ENCODE data around the gene NSRP1.
"Not testable (repeated sequence)": the region's sequence is repeated elsewhere in the genome, so short reads cannot be mapped to it uniquely, and the experiment has no call there.

The NSRP1 gene

DNA sequence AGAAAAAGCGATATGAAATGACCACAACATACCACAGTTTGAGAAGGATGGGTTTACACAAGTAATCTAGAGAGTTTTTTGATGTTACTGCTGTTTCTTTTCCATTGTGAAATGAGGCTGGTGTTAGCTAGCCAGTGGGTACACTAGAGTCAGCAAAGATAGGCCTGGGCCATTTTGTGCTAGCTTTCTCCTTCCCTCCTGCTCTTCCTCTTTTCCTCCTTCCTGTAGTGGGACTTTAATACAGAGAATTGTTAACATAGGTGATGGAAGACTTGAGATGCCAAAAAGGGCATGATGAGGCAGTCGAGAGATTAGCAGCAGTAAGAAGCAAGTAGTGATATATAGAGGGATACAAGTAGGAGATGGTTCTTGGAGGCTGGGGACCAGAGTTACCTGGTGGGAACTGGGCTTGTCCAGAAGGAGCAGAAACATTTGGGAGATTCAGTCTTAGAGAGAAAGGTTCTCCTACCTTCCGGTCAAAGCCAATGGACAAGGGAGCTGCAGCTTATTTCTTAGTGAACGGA is 7.7 kb downstream of the NSRP1 start:
- TF ChIP-seq, protein P1, sequence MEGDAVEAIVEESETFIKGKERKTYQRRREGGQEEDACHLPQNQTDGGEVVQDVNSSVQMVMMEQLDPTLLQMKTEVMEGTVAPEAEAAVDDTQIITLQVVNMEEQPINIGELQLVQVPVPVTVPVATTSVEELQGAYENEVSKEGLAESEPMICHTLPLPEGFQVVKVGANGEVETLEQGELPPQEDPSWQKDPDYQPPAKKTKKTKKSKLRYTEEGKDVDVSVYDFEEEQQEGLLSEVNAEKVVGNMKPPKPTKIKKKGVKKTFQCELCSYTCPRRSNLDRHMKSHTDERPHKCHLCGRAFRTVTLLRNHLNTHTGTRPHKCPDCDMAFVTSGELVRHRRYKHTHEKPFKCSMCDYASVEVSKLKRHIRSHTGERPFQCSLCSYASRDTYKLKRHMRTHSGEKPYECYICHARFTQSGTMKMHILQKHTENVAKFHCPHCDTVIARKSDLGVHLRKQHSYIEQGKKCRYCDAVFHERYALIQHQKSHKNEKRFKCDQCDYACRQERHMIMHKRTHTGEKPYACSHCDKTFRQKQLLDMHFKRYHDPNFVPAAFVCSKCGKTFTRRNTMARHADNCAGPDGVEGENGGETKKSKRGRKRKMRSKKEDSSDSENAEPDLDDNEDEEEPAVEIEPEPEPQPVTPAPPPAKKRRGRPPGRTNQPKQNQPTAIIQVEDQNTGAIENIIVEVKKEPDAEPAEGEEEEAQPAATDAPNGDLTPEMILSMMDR (IDR thresholded peaks at IDR 0.05; ENCODE audit: extremely low read depth, missing control alignments) = no peak
- DNase-seq (ENCODE audit: low spot score) = no peak

DNA sequence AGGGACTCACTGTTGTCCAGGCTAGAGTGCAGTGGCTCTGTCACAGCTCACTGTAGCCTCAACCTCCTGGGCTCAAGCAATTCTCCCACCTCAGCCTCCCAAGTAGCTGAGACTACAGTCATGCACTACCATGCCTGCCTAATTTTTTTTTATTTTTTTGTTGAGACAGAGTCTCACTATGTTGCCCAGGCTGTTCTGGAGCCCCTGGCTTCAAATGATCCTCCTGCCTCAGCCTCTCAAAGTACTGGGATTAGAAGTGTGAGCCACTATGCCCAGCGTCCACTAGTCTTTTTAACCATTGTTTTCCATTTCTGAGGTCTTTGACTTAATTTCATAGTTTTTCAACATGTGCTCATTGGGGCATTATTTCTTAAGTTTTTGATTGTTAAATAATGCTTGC is 13.5 kb downstream of the NSRP1 start:
- no peak for DNase-seq (ENCODE audit: low spot score)
- TF ChIP-seq, protein P1 (IDR thresholded peaks at IDR 0.05; ENCODE audit: extremely low read depth, missing control alignments) = no peak

DNA sequence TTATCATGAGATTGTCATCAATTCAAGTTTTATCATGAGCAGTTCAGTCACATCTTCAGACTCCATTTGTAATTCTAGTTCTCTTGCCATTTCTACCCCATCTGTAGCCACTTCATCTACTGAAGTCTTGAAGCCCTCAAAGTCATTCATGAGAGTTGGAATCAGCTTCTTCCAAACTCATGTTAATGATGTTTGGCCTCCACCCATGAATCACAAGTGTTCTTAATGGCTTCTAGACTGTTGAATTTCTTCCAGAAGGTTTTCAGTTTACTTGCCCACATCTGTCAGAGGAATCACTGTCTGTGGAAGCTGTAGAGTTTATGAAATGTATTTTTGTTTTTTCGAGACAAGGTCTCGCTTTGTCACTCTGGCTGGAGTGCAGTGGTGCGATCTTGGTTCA is 16.0 kb downstream of the NSRP1 start:
- no peak for DNase-seq (ENCODE audit: low spot score)

DNA sequence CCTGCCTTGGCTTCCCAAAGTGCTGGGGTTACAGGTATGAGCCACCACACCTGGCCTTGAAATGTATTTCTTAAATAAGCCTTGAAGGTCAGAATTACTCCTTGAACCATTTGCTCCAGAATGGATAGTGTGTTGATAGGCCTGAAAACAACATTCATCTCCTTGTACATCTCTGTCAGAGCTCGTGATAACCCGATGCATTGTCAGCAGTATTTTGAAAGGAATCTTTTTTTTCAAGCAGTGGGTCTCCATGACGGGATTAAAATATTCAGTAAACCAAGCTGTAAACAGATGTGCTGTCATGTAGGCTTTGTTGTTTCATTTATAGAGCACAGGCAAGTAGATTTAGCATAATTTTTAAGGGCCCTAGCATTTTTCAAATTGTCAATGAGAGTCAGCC is 16.6 kb downstream of the NSRP1 start:
- no peak for DNase-seq (ENCODE audit: low spot score)

More for the DNA sequence above, 16.0 kb downstream of the NSRP1 start:
- TF ChIP-seq, protein P1 (IDR thresholded peaks at IDR 0.05; ENCODE audit: extremely low read depth, missing control alignments) = no peak

DNA sequence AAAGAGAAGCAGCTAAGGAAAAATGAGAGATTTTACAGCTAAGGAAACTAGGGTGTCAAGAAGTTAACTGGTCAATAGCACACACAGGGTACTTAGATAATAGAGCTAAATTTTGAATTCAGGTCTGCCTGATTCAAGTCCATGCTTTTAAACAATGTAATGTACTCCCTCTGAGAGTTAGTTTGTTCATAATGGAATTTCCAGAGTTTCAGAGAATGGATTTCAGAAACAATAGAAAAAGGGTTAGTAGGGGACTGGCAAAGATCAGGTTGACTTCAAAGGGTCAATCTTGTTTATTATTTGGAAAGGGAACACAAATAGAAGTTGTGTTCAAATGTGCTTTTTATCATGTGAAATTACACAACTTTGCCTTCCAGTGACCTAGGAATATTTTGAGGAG is 17.9 kb downstream of the NSRP1 start:
- TF ChIP-seq, protein P1 (IDR thresholded peaks at IDR 0.05; ENCODE audit: extremely low read depth, missing control alignments) = no peak
- DNase-seq (ENCODE audit: low spot score) = no peak

More for the DNA sequence above, 16.6 kb downstream of the NSRP1 start:
- TF ChIP-seq, protein P1 (IDR thresholded peaks at IDR 0.05; ENCODE audit: extremely low read depth, missing control alignments) = no peak

DNA sequence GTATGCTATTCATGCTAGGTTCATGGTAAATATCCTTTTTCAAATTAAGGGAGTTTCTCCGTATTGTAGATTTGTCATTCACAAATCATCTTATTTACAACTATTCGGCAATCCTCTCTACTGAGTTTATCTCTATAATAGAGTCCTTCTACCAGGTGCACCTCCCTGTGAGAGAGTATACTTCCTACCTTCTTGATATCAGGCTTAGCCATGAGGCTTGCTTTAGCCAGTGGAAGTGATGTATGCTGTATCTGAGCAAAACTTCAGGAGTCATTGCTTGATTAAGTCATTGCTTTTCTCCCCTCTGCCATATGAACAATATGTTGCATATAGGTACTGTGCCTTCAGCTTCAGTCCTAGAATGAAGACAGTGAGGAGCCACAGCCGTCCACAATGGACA is 20.5 kb downstream of the NSRP1 start:
- TF ChIP-seq, protein P1 (IDR thresholded peaks at IDR 0.05; ENCODE audit: extremely low read depth, missing control alignments) = no peak
- DNase-seq (ENCODE audit: low spot score) = no peak

DNA sequence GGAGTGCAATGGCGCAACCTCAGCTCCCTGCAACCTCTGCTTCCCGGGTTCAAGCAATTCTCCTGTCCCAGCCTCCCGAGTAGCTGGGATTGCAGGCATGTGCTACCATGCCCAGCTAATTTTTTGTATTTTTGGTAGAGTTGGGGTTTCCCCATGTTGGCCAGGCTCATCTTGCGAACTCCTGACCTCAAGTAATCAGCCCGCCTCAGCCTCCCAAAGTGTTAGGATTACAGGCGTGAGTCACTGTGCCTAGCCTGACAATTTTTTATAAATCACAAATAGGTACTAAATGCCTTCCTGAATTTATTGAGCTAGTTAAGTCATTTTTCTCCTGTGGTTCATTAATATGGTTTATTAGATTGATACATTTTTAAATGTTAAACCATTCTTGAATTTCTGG is 31.2 kb downstream of the NSRP1 start:
- DNase-seq (ENCODE audit: low spot score) = not testable (repeated sequence)

DNA sequence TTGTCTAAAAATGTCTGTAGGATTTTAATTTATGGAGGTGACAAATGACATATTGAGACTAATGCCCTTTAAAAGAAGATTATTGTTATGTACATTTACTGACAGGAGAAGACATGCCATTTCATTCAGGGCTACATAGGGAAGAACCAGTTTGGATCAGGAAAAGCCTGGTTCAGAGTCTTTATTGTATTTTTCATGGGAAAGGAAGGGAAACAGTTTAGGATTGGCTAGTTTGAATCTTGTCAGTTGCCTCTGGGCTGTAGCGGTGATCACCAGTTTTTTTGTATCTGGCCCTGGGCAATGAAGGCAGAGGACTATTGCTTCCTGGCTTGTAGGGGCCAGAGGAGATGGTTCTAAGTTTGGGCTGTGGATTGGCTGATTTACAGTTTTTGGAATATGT is 31.8 kb downstream of the NSRP1 start:
- DNase-seq (ENCODE audit: low spot score) = no peak
- TF ChIP-seq, protein P1 (IDR thresholded peaks at IDR 0.05; ENCODE audit: extremely low read depth, missing control alignments) = no peak

Data from GM20000 (cell line).